SK-N-SH (cell line): Measurements from ENCODE around the gene GPR107. TPM values are rescaled to one million over a fixed set of nuclear protein-coding genes. Genes with fewer than 3 reads are reported as not detected.

Experiments
- CTCF ChIA-PET: fragments of 300-600, 350-600 bp; formaldehyde crosslinking; extraction: SDS; loops from one replicate; lab custom pipeline; 2021; lab: Yijun Ruan, JAX
- POLR2A ChIA-PET: fragments of 350-600 bp; sonication (Branson Sonifier 250); formaldehyde crosslinking; extraction: SDS; loops from one replicate; lab custom pipeline; 2020; ENCODE audit warnings: antibody characterized with exemption, inconsistent platforms; lab: Yijun Ruan, JAX
- DNase-seq: peaks from one replicate; pipeline ENCODE4 v3.0.0; 2012
- H2AFZ ChIP-seq: fragments of 200-600 bp; sonication (generic); 2 replicates; pipeline ENCODE4 v1.8.1; 2016; ENCODE audit warnings: antibody characterized with exemption, mild to moderate bottlenecking, low read depth
- H3F3A ChIP-seq: fragments of 200-600 bp; sonication (generic); replicated peaks from 2 replicates; pipeline ENCODE3; 2016; ENCODE audit warnings: antibody characterized with exemption, mild to moderate bottlenecking; ENCODE audit not compliant: insufficient read depth
- H3K27ac ChIP-seq, 2 experiments: fragments of 200-500 bp in 1 of 2; fragments of 200-600 bp in 1 of 2; sonication (Bioruptor generic) in 1 of 2; sonication (generic), shearing (Covaris generic) in 1 of 2; 2 replicates each; pipeline versions ENCODE4 v1.5.1 to v1.6.1; 2014 to 2016; ENCODE audit warnings: low read depth in 2 of 2, inconsistent platforms in 1 of 2, low read length in 1 of 2, mild to moderate bottlenecking in 1 of 2, mixed read lengths in 1 of 2
- H3K27me3 ChIP-seq: fragments of 200-600 bp; sonication (generic), shearing (Covaris generic); 2 replicates; pipeline ENCODE4 v1.6.1; 2016; ENCODE audit warnings: mixed run types; ENCODE audit not compliant: insufficient read depth
- H3K36me3 ChIP-seq, 2 experiments: fragments of 200-500 bp in 1 of 2; fragments of 200-600 bp in 1 of 2; sonication (Bioruptor generic) in 1 of 2; sonication (generic) in 1 of 2; replicated peaks in 1 of 2; 2 replicates each; pipeline versions ENCODE3 to v1.5.1; 2014 to 2016; ENCODE audit warnings: low read length in 1 of 2, mild to moderate bottlenecking in 1 of 2; ENCODE audit not compliant: insufficient read depth in 2 of 2, control insufficient read depth in 1 of 2
- H3K4me1 ChIP-seq, 2 experiments: fragments of 200-500 bp in 1 of 2; fragments of 200-600 bp in 1 of 2; sonication (Bioruptor generic) in 1 of 2; sonication (generic), shearing (Covaris generic) in 1 of 2; 2 replicates each; pipeline versions ENCODE4 v1.5.1 to v1.6.1; 2014 to 2016; ENCODE audit warnings: low read depth in 1 of 2, low read length in 1 of 2, mixed run types in 1 of 2; ENCODE audit not compliant: insufficient read depth in 2 of 2, control insufficient read depth in 1 of 2
- H3K4me2 ChIP-seq: fragments of 200-600 bp; sonication (generic), shearing (Covaris generic); 2 replicates; pipeline ENCODE4 v1.6.1; 2017; ENCODE audit warnings: mixed run types
- H3K4me3 ChIP-seq, 2 experiments: fragments of 200-500 bp in 1 of 2; fragments of 200-600 bp in 1 of 2; sonication (Bioruptor generic) in 1 of 2; sonication (generic), shearing (Covaris generic) in 1 of 2; 2 replicates each; pipeline versions ENCODE4 v1.5.1 to v1.8.1; 2014 to 2016; ENCODE audit warnings: low read depth in 2 of 2, inconsistent platforms in 1 of 2, low read length in 1 of 2, mild to moderate bottlenecking in 1 of 2, mixed read lengths in 1 of 2, moderate library complexity in 1 of 2
- H3K79me2 ChIP-seq: fragments of 200-600 bp; sonication (generic); 2 replicates; pipeline ENCODE4 v1.8.1; 2017; ENCODE audit warnings: mild to moderate bottlenecking; ENCODE audit not compliant: insufficient read depth
- H3K9ac ChIP-seq: fragments of 200-600 bp; sonication (generic); 2 replicates; pipeline ENCODE4 v1.6.1; 2017; ENCODE audit warnings: mixed run types
- H3K9me2 ChIP-seq: fragments of 200-600 bp; sonication (generic); 2 replicates; pipeline ENCODE4 v1.6.1; 2017; ENCODE audit warnings: mixed run types
- H3K9me3 ChIP-seq: fragments of 200-600 bp; sonication (generic); 2 replicates; pipeline ENCODE4 v1.6.1; 2017; ENCODE audit warnings: mixed run types, mild to moderate bottlenecking, moderate library complexity
- H4K20me1 ChIP-seq: fragments of 200-600 bp; sonication (generic); 2 replicates; pipeline ENCODE4 v1.6.1; 2017; ENCODE audit warnings: mild to moderate bottlenecking, mixed run types; ENCODE audit not compliant: insufficient read depth
- EP300 ChIP-seq, 2 experiments: IDR thresholded peaks; 2 replicates each; pipeline versions ENCODE4 v1.4.0 to v1.6.1; 2012; ENCODE audit warnings: borderline replicate concordance in 1 of 2, low read depth in 1 of 2, low read length in 1 of 2
- FOSL2 ChIP-seq: IDR thresholded peaks from 2 replicates; pipeline ENCODE4 v1.4.0; 2012; ENCODE audit warnings: low read depth, mild to moderate bottlenecking, moderate library complexity, borderline replicate concordance
- FOXM1 ChIP-seq: IDR thresholded peaks from 2 replicates; pipeline ENCODE4 v1.4.0; 2012; ENCODE audit warnings: low read depth, mild to moderate bottlenecking
- MEF2A ChIP-seq: IDR thresholded peaks from 2 replicates; pipeline ENCODE4 v1.4.0; 2012; ENCODE audit warnings: low read depth, borderline replicate concordance
- MXI1 ChIP-seq: IDR thresholded peaks from 2 replicates; pipeline ENCODE4 v1.6.1; 2012; ENCODE audit warnings: mild to moderate bottlenecking, low read depth, low read length, improper control_type of control experiment
- NRF1 ChIP-seq: IDR thresholded peaks from 2 replicates; pipeline ENCODE4 v1.6.1; 2012; ENCODE audit warnings: low read depth, mild to moderate bottlenecking, low read length
- RAD21 ChIP-seq: IDR thresholded peaks from 2 replicates; pipeline ENCODE4 v1.6.1; 2012; ENCODE audit warnings: mild to moderate bottlenecking, low read length
- RCOR1 ChIP-seq: fragments of 150-350 bp; IDR thresholded peaks from 2 replicates; pipeline ENCODE4 v1.6.1; 2017; ENCODE audit warnings: antibody characterized with exemption, low read length
- RXRA ChIP-seq: IDR thresholded peaks from 2 replicates; pipeline ENCODE4 v1.4.0; 2012; ENCODE audit warnings: low read depth, mild to moderate bottlenecking, borderline replicate concordance
- SMC3 ChIP-seq: IDR thresholded peaks from 2 replicates; pipeline ENCODE4 v1.6.1; 2012; ENCODE audit warnings: low read depth, low read length, improper control_type of control experiment
- TEAD4 ChIP-seq: IDR thresholded peaks from 2 replicates; pipeline ENCODE4 v1.4.0; 2012; ENCODE audit warnings: mild to moderate bottlenecking, borderline replicate concordance; ENCODE audit not compliant: insufficient read depth
- YY1 ChIP-seq: IDR thresholded peaks from 2 replicates; pipeline ENCODE4 v1.4.0; 2012; ENCODE audit warnings: low read depth, mild to moderate bottlenecking
- WGBS: methylation state at CpG from one replicate; pipeline ENCODE4 v1.1.6; 2017; ENCODE audit warnings: low lambda C conversion rate; 5-methylcytosine and 5-hydroxymethylcytosine counted together
- polyA plus RNA-seq, 3 experiments: library from polyadenylated mRNA; depleted of rRNA; stranded (reverse); fragments of >200 nt; gene quantifications; 2 replicates each; pipeline ENCODE4 v1.2.3, GENCODE V29; 2012
- TF ChIP-seq, protein P1 (sequence below): fragments of 200-600 bp; sonication (generic); IDR thresholded peaks from 2 replicates; pipeline ENCODE4 v1.6.1; 2017; ENCODE audit warnings: antibody characterized with exemption, mild to moderate bottlenecking, moderate library complexity
- TF ChIP-seq, protein P2 (sequence below): IDR thresholded peaks from 2 replicates; pipeline ENCODE4 v1.4.0; 2012; ENCODE audit warnings: low read depth
- TF ChIP-seq, protein P3 (sequence below): fragments of 150-350 bp; IDR thresholded peaks from 2 replicates; pipeline ENCODE4 v1.6.1; 2016; ENCODE audit warnings: mild to moderate bottlenecking, low read depth, low read length

Gene GPR107
- polyA plus RNA-seq, 1 of the 3 experiments (the other 2 are of a cell fraction) = 23.0 TPM

DNA sequence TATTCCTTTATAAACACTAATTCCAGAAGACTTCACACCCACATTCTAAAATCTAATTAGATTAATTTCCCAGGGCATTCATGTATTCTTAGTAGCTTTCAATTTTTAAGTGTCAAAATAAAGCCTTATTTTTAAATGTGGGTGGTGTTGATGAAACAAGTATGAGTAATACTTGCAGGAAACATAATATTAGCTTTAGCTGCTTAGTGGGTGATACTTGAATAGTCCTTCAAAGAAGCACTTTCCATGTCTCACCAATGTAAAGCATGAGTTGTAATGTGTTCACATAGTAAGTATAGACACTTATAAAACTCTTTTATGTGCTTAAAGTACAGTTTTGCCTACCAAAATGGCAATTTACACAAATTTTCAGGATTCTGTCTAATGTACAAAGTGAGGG is 17.6 kb upstream of the GPR107 start:
- Histone ChIP-seq H3K27ac (peak overlapping the region in 1 of 2 experiments; percentile 46; a peak in 2 of 4 replicates), H3F3A (peaks cover 13% of the 10 kb centered on the region), H3K36me3 (no peaks in the 10 kb centered on the region), H3K79me2 (peaks cover 93% of the 10 kb centered on the region), H2AFZ (no peak overlapping the region), H3K27me3 (no peaks in the 10 kb centered on the region), H3K9me2 (no peaks in the 10 kb centered on the region), H3K4me2 (0 out of 2 replicates have a peak overlapping the region, but pooled peaks have one; percentile 42), H3K4me3 (no peak overlapping the region), H3K9me3 (no peaks in the 10 kb centered on the region), H4K20me1 (peaks cover 52% of the 10 kb centered on the region), H3K4me1 (peaks cover 2 to 37% of the 10 kb centered on the region in 2 experiments; a peak in 3 of 4 replicates), H3K9ac (no peak overlapping the region)
- DNase-seq = no peak
- no peak for TF ChIP-seq RXRA
- CTCF ChIA-PET = interaction anchor here (0.9 kb wide), 2 partner anchors 43 to 71 kb away, joined by 3 read pairs; no protein-coding TSS in a partner anchor
- POLR2A ChIA-PET = interaction anchor here (0.9 kb wide), 1 partner anchor 173 kb away, joined by 3 read pairs; no protein-coding TSS in a partner anchor

DNA sequence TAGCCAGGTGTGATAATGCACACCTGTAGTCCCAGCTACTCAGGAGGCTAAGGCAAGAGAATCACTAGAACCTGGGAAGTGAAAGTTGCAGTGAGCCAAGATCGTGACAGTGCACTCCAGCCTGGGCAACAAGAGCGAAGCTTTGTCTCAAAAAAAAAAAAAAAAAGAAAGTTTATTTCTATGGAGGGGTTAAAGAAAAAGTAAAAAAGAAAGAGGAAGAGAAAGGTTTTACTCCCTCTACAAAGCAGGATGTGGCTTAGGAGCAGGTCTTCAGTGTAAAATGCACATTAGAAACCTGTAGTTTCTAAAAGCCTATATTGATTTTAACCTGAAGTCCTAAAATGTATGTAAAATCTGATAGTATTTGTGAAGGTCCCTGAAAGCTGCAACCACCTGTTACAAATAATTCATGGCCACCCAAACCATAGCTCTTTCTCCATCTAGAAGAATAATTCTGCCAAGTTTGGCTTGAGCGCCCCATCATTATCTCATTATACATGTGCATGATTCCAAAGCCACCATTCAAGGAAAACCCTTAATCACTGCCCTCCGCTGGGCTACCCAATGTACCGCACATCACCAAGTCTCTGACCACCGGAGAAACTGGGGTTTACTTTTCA is 14.1 kb upstream of the GPR107 start:
- Histone ChIP-seq H3K9me2 (no peaks in the 10 kb centered on the region), H3F3A (peaks cover 20% of the 10 kb centered on the region), H3K4me2 (0 out of 2 replicates have a peak overlapping the region, but pooled peaks have one; percentile 9), H3K9me3 (no peaks in the 10 kb centered on the region), H3K27me3 (no peaks in the 10 kb centered on the region), H3K4me1 (peaks cover 12 to 32% of the 10 kb centered on the region in 2 experiments; a peak in 3 of 4 replicates), H2AFZ (no peak overlapping the region), H4K20me1 (peaks cover 44% of the 10 kb centered on the region), H3K79me2 (peaks cover 74% of the 10 kb centered on the region), H3K9ac (no peak overlapping the region), H3K4me3 (no peak overlapping the region; a peak in 1 of 4 replicates), H3K36me3 (no peaks in the 10 kb centered on the region), H3K27ac (no peak overlapping the region)
- ChIA-PET POLR2A (no interaction called here), CTCF (interaction anchor here (0.6 to 2.7 kb wide), 14 partner anchors 8 to 216 kb away, joined by 3 to 23 read pairs (median 3); partner anchors contain the start of genes GPR107 and TOR1A)
- TF ChIP-seq, protein P1, sequence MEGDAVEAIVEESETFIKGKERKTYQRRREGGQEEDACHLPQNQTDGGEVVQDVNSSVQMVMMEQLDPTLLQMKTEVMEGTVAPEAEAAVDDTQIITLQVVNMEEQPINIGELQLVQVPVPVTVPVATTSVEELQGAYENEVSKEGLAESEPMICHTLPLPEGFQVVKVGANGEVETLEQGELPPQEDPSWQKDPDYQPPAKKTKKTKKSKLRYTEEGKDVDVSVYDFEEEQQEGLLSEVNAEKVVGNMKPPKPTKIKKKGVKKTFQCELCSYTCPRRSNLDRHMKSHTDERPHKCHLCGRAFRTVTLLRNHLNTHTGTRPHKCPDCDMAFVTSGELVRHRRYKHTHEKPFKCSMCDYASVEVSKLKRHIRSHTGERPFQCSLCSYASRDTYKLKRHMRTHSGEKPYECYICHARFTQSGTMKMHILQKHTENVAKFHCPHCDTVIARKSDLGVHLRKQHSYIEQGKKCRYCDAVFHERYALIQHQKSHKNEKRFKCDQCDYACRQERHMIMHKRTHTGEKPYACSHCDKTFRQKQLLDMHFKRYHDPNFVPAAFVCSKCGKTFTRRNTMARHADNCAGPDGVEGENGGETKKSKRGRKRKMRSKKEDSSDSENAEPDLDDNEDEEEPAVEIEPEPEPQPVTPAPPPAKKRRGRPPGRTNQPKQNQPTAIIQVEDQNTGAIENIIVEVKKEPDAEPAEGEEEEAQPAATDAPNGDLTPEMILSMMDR = peak; percentile 41
- TF ChIP-seq SMC3 (peak; percentile 41), RAD21 (peak; percentile 58), FOXM1 (no peak)
- WGBS = 97% methylated on average over 6 of the region's 6 CpGs
- peak; percentile 58 for DNase-seq

DNA sequence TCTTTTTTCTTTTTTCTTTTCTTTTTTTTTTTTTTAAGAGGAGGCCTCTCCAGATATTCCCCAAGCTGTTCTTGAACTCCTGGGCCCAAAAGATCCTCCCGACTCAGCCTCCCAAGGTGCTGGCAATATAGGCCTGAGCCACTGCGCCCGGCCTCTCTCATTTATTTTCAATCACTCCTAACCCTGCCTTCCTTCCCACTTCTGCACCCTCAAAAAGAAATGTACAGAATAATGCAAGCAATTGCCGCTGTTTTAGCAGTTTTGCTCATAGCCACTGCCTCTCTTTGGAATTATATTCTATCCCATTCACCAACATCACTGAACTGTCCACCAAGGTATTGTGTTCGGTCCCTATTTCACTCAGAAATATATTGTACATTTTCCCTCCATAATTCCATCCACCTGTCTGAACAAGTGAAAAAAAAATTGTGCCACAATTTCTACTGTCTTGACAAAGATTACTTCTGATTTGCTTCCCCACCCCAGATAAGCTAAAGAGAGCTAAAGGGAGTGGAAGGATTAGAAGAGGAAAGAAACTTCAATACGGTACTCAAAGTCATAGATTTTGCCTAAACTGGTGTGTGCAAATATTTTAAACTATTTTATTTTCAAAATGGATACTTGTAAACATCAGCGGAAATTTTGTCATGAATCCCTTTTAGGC is 12.6 kb upstream of the GPR107 start:
- CTCF ChIA-PET = interaction anchor here (1.0 to 2.7 kb wide), 5 partner anchors 12 to 202 kb away, joined by 3 to 23 read pairs (median 5); partner anchors contain the start of gene GPR107
- WGBS = 92% methylated on average over 7 of the region's 7 CpGs
- Histone ChIP-seq H3K4me2 (peak overlapping the region; percentile 77), H3K4me3 (peak overlapping the region; percentile 81 to 85), H3K36me3 (no peaks in the 10 kb centered on the region), H3K9me3 (no peaks in the 10 kb centered on the region), H3K4me1 (peaks cover 12 to 21% of the 10 kb centered on the region in 2 experiments; a peak in 3 of 4 replicates), H4K20me1 (peaks cover 30% of the 10 kb centered on the region), H3K27me3 (no peaks in the 10 kb centered on the region), H3K79me2 (peaks cover 62% of the 10 kb centered on the region), H3K9ac (peak overlapping the region; percentile 85; the same call in 1 of the 2 replicates), H3F3A (peaks cover 16% of the 10 kb centered on the region), H3K9me2 (no peaks in the 10 kb centered on the region), H2AFZ (no peak overlapping the region), H3K27ac (peak overlapping the region in 1 of 2 experiments; percentile 72; a peak in 1 of 4 replicates)
- POLR2A ChIA-PET = interaction anchor here (0.6 to 1.0 kb wide), 2 partner anchors 13 to 669 kb away, joined by 3 read pairs; partner anchors contain the start of gene GPR107
- DNase-seq = no peak
- TF ChIP-seq FOSL2 (no peak), EP300 (IDR thresholded peaks at IDR 0.05; ENCODE audit: borderline replicate concordance in 1 of 2, low read depth in 1 of 2, low read length in 1 of 2) (no peak), RXRA (no peak), MXI1 (no peak), RCOR1 (no peak), NRF1 (no peak), YY1 (no peak), FOXM1 (no peak), TEAD4 (no peak), MEF2A (no peak)
- TF ChIP-seq, protein P2, sequence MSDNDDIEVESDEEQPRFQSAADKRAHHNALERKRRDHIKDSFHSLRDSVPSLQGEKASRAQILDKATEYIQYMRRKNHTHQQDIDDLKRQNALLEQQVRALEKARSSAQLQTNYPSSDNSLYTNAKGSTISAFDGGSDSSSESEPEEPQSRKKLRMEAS = no peak
- TF ChIP-seq, protein P3, sequence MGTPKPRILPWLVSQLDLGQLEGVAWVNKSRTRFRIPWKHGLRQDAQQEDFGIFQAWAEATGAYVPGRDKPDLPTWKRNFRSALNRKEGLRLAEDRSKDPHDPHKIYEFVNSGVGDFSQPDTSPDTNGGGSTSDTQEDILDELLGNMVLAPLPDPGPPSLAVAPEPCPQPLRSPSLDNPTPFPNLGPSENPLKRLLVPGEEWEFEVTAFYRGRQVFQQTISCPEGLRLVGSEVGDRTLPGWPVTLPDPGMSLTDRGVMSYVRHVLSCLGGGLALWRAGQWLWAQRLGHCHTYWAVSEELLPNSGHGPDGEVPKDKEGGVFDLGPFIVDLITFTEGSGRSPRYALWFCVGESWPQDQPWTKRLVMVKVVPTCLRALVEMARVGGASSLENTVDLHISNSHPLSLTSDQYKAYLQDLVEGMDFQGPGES = no peak
